SHP77 treated with DMSO at 0.1 percent for 48 hours (cell line): ENCODE measurements around the gene MAD1L1.

Experiments used
- DNase-seq: peaks from one replicate; lab custom pipeline; 2025; lab: John Stamatoyannopoulos, UW

MAD1L1 gene

DNA sequence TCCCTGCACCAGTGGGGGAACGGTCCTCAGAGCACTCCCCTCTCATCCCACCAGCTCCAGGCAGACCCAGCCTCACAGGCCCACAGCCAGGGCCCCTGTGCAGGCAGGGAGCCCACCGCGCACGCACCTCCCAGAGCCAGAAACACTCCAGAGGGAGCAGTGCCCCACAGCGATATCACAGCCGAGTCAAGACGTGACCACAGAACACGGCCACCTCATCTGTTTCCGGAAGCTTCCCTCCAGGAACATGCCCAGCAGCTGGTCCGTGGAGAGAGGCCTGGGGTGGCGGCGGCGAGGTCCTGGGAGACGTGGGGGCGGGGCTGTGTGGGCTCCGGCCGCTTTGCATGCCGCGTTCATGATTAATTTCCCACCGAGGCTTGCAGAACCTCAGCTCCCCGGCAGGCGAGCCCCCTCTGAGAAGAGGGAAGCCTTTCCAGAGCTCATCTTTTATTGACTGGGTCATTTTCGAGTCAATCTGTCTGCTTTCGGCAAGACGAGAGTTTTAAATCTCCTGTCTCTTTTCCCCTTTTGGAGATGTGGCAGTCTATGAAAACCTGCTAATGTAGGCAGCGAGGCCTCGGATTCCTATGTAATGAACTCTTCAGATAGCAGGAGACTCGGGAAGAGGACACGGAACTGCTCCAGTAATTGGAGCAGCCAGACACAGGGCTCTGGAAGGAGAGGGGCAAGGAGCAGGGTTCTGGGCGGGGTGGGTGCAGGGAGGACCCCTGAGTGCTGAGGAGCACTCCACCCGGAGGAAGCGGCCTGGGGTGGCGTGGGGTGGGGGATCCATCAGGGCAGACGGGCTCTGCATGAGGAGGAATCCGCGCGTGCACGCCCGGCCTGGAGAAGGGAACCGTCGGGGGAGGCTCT, 319.9 kb downstream of the MAD1L1 start:
- no peak for DNase-seq

DNA sequence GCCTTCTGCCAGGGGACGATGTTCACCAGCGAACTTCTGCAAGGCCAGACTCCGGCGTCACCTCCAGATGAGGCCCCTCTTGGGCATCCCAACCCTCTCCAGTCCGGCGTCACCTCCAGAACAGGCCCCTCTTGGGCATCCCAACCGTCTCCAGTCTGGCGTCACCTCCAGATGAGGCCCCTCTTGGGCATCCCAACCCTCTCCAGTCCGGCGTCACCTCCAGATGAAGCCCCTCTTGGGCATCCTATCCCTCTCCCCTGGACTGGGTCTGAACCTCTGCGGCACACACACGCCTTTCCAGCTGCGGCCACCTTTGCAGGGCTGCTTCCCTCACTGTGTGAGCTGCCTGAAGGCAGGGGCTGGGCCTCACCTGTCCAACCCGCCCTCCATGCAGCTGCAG, 321.2 kb downstream of the MAD1L1 start:
- DNase-seq, result no peak

DNA sequence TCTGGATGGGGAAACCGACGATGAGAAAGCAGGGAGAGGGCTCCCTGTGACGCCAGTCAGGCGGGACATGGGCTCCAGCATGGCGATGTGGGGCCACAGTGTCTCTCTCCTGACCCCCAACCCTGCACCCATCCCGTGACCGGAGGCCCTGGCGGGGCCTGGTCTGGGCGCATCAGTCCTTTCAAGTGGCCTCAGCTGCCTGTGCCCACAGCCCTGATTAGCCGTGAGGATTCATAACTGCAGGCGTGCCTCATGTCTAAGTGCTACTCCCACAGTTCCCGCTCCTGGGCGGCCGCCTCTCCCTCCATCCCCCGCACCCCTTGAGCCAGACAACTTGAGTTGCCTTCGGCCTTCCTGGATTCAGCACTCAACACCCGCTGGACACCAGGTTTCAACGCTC, 321.9 kb downstream of the MAD1L1 start:
- no peak for DNase-seq

DNA sequence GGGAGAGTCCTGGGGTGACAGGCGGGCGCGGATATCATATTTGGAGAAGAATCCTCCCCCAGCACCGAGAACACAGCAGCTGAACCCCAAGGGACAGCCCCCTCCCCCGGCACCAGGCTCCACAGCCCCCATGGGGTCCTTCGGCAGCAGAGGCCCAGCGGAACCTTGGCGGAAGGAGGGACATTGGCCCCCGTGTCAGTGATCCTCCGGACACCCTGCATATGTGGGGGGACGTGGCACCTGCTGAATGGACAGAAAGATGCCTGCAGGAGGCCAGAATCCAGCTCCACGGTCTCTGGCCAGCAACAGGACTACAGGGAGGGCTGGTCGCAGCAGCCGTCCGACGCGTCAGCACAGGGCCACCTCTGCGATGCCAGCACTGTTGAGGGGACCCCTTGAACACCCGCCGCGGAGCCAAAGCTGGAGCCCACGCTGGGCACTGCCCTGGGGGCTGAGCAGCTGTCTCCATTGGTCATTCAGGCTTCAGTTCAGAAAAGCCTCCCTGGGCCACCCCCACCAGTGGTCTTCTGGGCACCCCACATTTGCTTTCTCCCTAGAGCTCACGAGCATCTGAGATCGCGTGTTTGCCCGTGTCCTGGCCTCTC, 322.6 kb downstream of the MAD1L1 start:
- no peak for DNase-seq

DNA sequence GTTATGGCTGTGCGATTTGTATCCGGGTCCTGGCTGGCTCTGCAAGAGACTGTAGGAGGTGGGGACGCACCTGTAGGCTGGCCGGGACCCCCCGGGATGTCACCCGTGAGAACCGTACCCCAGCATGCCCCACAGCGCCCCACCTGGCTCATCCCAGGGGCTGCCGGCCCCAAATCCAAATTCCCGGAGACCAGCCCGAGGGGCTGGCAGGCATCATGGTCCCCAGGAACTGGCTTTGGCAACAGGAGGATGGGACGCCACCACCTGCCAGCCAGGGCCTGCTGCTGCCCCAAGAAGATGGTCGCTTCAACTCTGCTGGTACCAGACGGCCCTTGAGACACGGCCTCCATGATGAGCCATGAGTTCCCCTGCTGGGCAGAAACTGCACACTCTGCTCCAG, 323.3 kb downstream of the MAD1L1 start:
- DNase-seq, result no peak

DNA sequence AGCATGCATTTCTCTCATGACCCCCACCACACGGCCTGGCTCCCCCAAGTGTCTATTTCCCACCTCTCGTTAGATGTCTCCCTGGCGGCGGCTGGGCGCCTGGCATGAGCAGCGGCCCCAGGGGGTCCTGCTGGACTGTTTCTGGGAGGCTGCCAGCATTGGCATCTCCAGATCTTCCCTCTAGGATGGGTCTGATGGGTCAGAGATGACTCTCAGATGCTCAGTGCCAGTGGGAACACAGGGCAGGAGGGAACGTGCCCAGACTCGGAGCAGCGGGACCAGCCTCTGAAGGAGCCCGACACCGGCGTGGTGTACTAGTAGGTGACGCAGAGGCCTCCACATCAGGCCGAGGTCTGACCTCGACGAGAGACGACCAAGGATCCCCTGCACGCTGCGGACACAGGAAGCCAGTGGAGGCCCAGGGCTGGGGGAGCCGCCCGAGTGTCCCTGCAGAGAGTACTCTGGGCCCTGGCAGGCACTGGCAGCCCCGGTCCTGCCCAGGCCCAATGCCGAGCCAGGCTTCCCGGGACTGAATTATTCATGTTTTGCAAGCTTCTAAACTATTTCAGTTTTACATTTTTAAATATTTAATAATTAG, 323.8 kb downstream of the MAD1L1 start:
- DNase-seq, result no peak

DNA sequence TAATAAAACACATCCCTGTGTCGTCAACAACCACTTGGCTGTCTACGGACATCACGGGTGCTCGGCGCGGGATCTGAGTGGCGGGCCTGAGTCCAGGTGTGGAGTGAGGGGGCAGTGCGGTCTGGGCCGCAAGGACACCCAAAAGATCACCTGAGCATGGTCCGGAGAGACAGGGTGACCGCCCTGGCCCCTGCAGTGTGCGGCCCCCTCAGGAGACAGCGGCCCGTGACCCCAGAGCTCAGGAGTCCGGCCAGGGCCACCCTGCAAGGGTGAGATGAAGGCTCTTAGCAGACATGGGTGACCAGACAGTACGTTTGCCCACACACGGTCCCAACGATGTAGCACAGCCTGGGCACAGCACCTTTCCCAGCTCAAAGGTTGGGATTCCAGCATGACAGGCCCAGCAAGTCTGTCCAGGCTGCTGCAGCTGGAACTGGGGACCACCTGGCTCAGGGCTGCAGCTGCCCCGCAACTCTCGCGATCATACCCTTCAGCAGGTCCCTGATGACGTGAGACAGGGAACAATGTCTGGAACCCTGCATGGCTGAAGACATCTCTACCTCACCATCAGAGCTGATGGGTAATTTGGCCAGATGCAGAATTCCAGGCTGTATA, 324.9 kb downstream of the MAD1L1 start:
- DNase-seq, result no peak

DNA sequence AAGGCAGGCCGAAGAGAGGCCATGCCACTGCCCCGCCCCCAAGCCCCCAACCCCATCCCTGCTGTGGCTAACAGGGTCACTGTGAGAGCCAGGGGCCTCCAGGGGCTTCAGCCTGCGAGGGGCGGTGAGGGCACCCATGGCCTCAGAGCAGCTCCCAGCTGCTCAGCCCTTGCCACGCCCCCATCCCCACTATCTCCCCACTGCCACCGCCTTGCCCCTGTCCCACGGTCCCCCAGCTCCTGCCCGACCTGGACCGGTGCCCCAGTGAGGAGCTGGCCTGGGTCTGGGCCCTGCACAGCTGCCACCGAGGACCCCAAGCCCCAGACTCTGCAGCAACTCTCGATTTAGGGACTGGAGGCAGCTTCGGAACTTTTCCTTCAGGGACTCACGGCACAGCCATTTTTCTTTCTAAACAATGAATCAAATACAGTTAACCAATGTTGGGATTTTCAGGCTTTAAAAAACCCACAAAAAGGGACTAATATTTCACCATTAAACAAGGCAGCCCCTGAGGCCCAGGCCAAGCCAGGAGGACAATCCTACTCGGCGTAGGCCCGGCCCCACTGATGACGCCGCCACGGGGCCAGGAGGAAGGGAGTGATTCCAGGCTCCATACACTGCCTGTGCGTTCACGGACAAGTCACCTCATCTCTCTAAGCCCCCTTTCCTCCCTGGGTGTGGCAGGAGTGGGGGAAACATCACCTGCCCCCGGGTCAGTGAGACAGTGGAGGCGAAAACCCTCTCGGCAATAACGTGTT, 325.6 kb downstream of the MAD1L1 start:
- no peak for DNase-seq

DNA sequence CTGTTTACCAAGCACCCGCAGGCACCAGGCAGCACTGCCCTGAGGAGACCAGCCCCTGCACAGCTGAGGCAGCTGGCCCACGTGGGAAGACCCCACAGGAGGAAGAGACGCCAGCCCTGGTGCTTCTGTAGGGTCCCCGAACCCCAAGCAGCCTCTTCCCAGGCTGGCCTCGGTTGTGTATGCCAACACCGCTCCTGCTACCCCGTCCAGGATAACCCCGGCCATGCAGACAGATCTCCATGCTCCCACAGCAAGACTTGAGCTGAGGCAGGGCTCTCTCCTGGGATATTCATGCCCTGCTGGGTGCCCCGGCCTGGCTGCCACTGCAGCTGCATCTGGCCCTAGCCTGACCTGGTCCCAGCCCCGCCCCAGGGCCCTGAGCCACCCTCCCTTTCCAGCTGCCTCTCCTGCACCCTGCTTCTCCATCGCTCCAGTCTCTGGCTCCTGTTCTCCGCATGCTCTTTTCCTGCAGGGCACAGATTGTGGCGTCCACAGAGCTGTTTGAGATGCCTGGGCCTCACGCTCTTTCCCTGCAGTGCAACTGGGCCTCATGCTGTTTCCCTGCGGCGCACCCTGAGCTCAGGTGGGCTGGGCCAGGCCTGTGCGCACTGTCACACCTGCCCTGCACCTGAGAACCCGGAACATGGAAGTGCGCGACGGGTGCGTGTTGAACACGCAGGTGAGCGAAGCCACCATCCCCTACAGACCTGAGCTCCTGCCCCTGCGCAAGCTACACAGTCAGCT, 326.5 kb downstream of the MAD1L1 start:
- no peak for DNase-seq

DNA sequence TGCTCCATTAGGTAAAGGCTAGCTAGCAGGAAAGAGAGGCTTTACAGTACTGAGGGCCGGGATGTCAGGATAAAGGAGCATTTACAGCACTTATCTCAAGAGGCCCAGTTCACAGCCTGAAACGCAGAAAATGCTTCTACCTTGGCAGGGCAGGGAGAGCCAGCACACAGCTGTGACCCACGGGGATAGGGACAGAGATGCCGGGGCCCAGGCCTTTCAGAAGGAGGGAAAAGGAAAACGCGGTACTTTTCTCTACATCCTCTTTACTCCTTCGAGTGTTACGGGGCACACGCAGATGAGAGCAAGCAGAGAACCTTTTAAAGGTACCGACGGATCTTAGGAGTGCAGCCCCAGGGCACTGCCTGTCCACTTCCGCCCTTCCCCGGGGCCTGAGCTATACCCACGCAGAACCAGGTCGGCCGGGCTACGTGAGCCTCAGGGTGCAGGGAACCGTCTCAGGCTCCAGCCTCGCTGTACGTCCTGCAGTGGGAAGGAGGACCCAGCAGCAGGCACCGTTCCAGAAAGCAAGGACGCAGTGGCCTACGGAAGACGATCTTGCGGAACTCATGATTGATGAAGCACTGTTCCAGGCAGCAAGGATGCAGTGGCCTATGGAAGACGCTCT, 330.4 kb downstream of the MAD1L1 start:
- no peak for DNase-seq

DNA sequence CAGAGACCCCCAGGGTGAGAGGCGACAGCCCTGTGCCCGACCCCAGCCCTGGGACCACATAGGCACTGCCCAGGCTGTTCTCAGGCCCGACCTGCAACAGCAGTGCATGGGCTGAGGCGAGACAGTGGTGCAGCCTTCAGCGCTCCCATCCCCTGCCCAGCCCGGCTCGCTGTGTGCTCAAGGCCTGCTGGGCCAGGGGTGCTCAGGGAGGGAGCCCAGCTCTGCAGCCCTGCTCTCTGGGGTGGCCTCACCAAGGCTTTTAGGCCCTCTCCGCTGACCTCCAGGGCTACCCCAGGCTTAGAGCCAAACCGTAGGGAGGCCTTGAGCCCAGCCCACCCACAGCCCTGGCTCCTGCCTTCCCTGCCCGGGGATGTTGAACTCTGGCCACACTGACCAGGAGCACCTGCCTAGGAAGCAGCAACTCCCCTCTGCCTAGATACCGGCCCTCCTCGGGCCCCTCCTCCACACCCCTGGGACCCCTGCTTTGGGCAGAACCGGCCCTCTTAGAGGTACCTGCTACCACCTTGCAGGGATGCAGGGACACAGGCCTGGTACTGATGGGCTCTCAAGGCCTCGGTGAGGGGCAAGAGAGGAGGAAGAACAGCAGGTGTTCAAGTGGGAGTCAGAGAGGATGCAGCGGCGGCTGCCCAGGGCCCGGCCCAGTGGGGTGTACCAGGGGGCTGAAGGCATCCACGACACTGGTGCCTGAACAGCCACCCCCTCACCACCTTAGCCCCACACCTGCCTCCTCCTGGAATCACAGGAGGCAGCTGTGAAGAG, 331.1 kb downstream of the MAD1L1 start:
- DNase-seq, result no peak

DNA sequence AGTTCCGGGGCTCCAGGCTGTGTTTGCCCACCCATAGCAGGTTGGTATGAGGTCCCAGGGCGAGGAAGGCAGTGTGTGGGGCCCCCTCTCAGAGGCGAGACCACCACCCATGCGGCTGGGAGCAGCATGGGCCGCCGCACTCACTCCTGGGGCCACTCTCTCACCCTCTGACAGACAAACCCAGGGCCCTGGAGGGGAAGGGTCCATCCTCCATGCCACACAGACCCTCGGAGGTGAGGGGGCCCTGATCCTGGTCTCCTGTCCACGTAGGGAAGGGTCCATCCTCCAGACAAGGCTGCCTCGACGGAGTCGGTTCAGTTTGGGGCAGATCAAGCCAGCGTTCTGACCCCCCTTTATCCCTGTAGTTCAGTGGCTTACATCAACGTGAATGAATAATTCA, 331.9 kb downstream of the MAD1L1 start:
- DNase-seq, result no peak

DNA sequence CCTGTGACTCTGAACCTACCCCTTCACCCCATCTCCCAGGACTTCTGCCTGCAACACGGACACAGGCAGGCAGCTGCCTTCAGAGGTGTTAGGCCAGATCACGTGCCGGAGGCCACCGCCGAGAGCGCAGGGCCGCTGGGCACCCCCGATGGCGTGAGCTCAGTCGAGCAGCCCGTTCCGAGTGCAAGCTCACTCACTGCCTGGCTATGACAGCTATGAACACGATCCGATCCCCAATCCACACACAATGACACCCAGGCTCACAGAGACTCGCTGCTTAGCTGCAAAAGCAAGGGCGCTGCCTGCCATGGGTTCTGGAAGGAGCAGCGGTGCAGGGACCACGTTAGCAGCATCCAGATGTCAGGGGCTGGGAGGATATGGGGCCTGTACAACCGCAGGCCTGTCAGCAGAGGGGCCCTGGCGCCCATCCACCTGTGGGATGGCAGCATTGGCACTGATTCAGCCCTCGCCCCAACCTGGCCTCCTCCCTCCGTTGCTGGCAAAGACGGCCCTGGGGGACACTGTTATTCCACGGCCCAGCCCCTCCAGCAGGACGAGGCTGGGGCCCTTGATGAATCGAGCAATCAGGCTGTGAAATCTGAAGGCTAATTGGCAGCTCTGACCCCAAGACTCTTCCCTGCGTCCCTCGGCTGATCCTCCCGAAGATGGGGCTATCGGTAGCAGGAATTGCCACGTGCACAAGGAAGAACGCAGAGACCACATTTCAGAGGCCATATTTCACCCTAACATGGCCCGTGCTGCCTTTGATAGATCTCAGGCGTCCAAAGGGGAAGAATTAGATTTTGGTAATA, 332.6 kb downstream of the MAD1L1 start:
- DNase-seq, result no peak

DNA sequence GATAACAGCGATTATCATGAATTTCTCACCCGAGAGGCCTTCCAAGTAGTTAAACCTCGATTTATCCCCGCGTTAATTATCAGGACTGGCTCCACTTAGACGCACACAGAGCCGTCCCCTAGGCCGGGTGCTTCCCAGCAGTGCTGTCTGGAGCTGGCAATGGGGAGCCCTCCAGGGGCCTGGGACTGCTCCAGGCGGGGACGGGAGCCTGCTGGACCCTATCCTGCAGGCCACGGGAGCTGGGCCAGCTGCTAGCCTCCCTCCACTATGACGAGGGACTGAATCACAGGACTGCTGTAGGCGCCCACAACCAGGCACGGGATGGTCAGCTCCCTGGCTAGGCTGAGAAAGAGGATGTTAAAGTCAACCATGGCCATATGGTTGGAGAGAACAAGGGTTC, 333.5 kb downstream of the MAD1L1 start:
- no peak for DNase-seq

DNA sequence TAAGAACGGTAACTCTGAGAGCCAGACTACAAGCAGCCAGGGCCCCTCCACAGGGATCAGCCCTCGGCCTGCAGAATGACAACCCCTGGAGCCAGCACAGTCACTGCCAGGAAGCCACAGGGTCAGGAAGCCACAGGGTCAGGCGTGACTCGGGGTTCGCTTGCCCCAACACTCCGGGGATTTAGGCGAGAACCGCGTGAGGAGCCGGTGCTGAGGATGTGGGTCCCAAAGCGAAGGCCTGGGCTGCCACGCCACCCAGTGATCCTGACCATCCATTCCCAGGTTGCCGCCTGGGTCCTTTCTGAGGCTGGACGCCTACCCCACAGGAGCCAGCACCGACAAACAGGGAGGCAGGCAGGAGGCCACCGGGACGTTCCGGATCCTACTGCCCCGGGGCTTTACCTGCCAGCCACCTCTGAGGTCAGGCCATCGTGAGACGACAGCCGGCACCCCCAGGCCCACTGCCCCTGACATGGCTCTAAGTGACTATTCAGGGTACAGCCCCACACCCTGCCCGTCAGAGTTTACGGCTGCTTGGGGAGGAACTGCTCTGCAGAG, 334.0 kb downstream of the MAD1L1 start:
- DNase-seq, result no peak

DNA sequence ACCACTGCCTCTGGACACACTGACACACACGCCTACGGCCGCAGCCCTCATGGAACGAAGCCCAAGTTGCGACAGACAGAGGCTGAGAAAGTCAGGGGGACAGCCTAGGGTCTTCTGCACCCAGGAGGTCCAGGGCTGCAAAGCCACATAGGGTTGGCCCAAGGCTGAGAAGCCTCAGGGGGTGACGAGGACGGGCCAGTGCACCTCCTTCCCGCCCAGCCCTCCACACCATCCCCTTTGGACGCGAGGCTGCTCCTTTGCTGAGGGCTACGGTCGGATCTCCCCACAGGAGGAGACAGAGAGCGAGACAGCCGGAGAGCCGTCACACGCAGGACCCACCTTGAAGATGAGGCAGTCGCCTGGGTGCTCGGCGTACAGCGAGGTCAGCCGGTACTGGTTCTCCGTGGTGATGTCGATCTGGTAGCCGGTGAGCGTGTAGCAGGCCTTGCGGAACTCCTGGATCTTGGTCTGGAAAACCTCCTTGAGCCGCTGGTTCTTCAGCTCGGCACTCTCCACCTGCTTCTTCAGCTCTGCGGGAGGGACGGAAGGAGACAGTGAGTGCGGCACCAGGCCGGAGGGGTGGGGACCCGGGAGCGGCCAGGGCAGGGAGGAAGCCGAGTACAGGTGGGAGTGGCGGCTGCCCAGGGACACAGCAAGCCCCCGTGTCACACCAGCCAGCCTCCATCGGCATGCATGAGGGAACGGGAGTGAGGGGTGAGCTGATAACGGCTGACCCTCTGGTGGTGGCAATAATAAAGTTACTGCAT, 334.7 kb downstream of the MAD1L1 start:
- DNase-seq, result no peak

DNA sequence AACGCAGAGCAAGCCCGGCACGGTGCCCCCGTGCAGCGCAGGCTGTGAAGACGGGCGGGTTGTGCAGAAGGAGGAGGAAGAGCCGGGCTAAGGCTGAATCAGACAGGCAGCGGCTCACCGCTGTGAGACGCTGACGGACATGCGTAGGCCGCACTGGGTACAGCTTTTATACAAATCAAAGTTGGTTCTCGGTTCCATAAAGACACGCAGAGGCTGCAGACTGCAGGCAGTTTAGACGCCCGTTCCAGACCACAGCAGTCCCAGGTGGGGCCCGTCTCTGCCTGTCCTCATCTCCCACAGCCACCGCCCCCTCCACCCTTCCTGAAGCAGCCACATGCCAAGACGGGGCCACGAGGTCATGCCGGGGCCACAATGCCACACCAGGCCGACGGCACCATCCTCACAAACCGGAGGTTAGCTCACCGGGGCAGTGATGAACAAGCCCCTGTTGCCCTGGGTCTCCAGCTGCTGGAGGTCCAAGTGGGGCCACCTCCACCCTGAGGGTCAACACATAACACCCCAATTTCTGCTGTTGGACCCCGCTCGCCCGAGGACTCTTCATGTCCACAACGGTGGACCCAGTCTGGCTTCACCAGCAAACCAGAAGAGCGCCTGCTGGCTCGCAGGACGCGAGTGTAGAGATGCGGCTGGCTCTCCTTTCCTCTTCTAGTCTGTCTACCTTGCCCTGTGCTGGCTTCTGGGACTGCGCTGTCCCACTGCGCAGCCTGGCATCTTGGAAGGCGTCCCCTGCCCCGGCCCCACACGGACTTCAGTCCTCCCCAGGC, 335.5 kb downstream of the MAD1L1 start:
- no peak for DNase-seq
